Measurements from ENCODE around the gene OR51A7. TPM values are rescaled to one million over a fixed set of nuclear protein-coding genes. Genes with fewer than 3 reads are reported as not detected.

Gene OR51A7
- total RNA-seq, 1 experiment from 2014 or later: not detected

GRCh38 chr11:4882543-4882942 is 21.0 kb upstream of the OR51A7 start (continued):
- TF ChIP-seq IRF1 (CRISPR knock-in tag; IDR thresholded peaks at IDR 0.05) (no peak), CREM (CRISPR knock-in tag; IDR thresholded peaks at IDR 0.05) (no peak), ARID4B (CRISPR knock-in tag; IDR thresholded peaks at IDR 0.05; ENCODE audit: borderline replicate concordance) (no peak), ATF6 (CRISPR knock-in tag; IDR thresholded peaks at IDR 0.05) (no peak), ZNF532 (CRISPR knock-in tag; IDR thresholded peaks at IDR 0.05; ENCODE audit: borderline replicate concordance) (no peak), ZNF121 (CRISPR knock-in tag; IDR thresholded peaks at IDR 0.05) (no peak), FOXP4 (CRISPR knock-in tag; IDR thresholded peaks at IDR 0.05) (no peak)

GRCh38 chr11:4884361-4884760 is 19.2 kb upstream of the OR51A7 start:
- no peaks in the 10 kb centered on the region for H3K36me3 Mint-ChIP-seq
- TF ChIP-seq SOX15 (CRISPR knock-in tag; IDR thresholded peaks at IDR 0.05) (no peak), EMX1 (CRISPR knock-in tag; IDR thresholded peaks at IDR 0.05) (no peak), ZBTB43 (CRISPR knock-in tag; IDR thresholded peaks at IDR 0.05) (no peak), RELA (CRISPR knock-in tag; IDR thresholded peaks at IDR 0.05; ENCODE audit: borderline replicate concordance) (no peak), FOXP1 (CRISPR knock-in tag; IDR thresholded peaks at IDR 0.05; ENCODE audit: borderline replicate concordance) (no peak), OVOL2 (CRISPR knock-in tag; IDR thresholded peaks at IDR 0.05; ENCODE audit: borderline replicate concordance) (no peak), E2F5 (CRISPR knock-in tag; IDR thresholded peaks at IDR 0.05) (no peak), MYBL2 (CRISPR knock-in tag; IDR thresholded peaks at IDR 0.05) (no peak), ZNF532 (CRISPR knock-in tag; IDR thresholded peaks at IDR 0.05; ENCODE audit: borderline replicate concordance) (no peak)

More at GRCh38 chr11:4884361-4884760, 19.2 kb upstream of the OR51A7 start:
- ChIA-PET POLR2A (no interaction called here), CTCF (interaction anchor here (0.8 kb wide), 1 partner anchor 247 kb away, joined by 3 read pairs; the partner anchor contains the start of gene OR51D1)
- no peak overlapping the region for H3K27ac Mint-ChIP-seq
- H3K4me1 Mint-ChIP-seq: no peaks in the 10 kb centered on the region
- no peaks in the 10 kb centered on the region; the same call in none of the 2 replicates for H3K27me3 Mint-ChIP-seq (ENCODE audit: low read depth)
- no peak overlapping the region for H3K4me3 Mint-ChIP-seq
- no peak for ATAC-seq
- H3K9me3 Mint-ChIP-seq: no peaks in the 10 kb centered on the region
- DNase-seq (ENCODE audit: low spot score): no peak
